CD4-positive, alpha-beta T cell (primary cell): ENCODE results near the gene GRAP. TPM values are rescaled to one million over a fixed set of nuclear protein-coding genes. Genes with fewer than 3 reads are reported as not detected.

Experiments used
- ATAC-seq: fragments of 200-7000 bp; cut with Tn5 transposase; one replicate; pipeline ENCODE4 v1.10.0; 2022; ENCODE audit warnings: mild to moderate bottlenecking; ENCODE audit not compliant: poor library complexity
- CTCF ChIA-PET: fragments of 350-600 bp; sonication (Branson Sonifier 250); formaldehyde crosslinking; loops from one replicate; lab custom pipeline; 2021; ENCODE audit warnings: antibody characterized with exemption, inconsistent platforms; lab: Charles Lee
- POLR2A ChIA-PET: fragments of 350-600 bp; sonication (Branson Sonifier 250); formaldehyde crosslinking; loops from one replicate; lab custom pipeline; 2021; ENCODE audit warnings: antibody characterized with exemption, inconsistent platforms; lab: Charles Lee
- DNase-seq, 14 experiments: peaks; one replicate each; pipeline ENCODE4 v3.0.0-alpha.2; 2013 to 2020; ENCODE audit warnings: mixed read lengths in 2 of 14
- H3K27ac ChIP-seq, 2 donors: one replicate each; pipeline versions ENCODE4 v1.5.1 to v1.7.0; 2013; ENCODE audit warnings: low read length in 2 of 2, low read depth in 1 of 2, mild to moderate bottlenecking in 1 of 2
- H3K27me3 ChIP-seq, 2 experiments: 1 replicate in 1 of 2; 2 replicates in 1 of 2; pipeline versions ENCODE4 v1.6.1 to v1.7.0; 2013; ENCODE audit warnings: low read length in 2 of 2, control low read depth in 1 of 2, mild to moderate bottlenecking in 1 of 2, moderate library complexity in 1 of 2; ENCODE audit not compliant: insufficient read depth in 2 of 2, control insufficient read depth in 1 of 2
- H3K36me3 ChIP-seq: one replicate; pipeline ENCODE4 v1.6.1; 2013; ENCODE audit warnings: low read length, control low read depth; ENCODE audit not compliant: insufficient read depth
- H3K4me1 ChIP-seq: one replicate; pipeline ENCODE4 v1.6.1; 2013; ENCODE audit warnings: low read length, control low read depth; ENCODE audit not compliant: insufficient read depth
- H3K4me3 ChIP-seq: one replicate; pipeline ENCODE4 v1.5.1; 2013; ENCODE audit warnings: mild to moderate bottlenecking, low read length, moderate library complexity
- H3K9me3 ChIP-seq, 2 experiments: 1 replicate in 1 of 2; 2 replicates in 1 of 2; pipeline versions ENCODE4 v1.6.1 to v1.7.0; 2013; ENCODE audit warnings: low read length in 2 of 2, mild to moderate bottlenecking in 2 of 2, control low read depth in 1 of 2, moderate library complexity in 1 of 2; ENCODE audit not compliant: control insufficient read depth in 1 of 2, insufficient read depth in 1 of 2
- H3K27ac Mint-ChIP-seq: one replicate; pipeline ENCODE4 v1.8.0; 2020; ENCODE audit warnings: mixed read lengths
- H3K27me3 Mint-ChIP-seq: one replicate; pipeline ENCODE4 v1.8.0; 2021; ENCODE audit warnings: mixed read lengths
- H3K36me3 Mint-ChIP-seq: one replicate; pipeline ENCODE4 v1.8.0; 2021; ENCODE audit warnings: low read depth, mixed read lengths
- H3K4me1 Mint-ChIP-seq: one replicate; pipeline ENCODE4 v1.8.0; 2021; ENCODE audit warnings: low read depth, mixed read lengths
- H3K4me3 Mint-ChIP-seq: one replicate; pipeline ENCODE4 v1.8.0; 2020; ENCODE audit warnings: mild to moderate bottlenecking, mixed read lengths
- H3K9me3 Mint-ChIP-seq: one replicate; pipeline ENCODE4 v1.8.0; 2020; ENCODE audit warnings: mixed read lengths
- CTCF ChIP-seq: fragments of 200-600 bp; IDR thresholded peaks from one replicate; pipeline ENCODE4 v1.8.0; 2022; ENCODE audit warnings: antibody characterized with exemption, mild to moderate bottlenecking
- intact Hi-C, 2 experiments: fragments of 100-400 bp; cut with DNase I in 1 of 2; cut with micrococcal nuclease in 1 of 2; formaldehyde crosslinking; loops; one replicate each; pipeline versions ENCODE4 v1.15.1 to v1.9.0; 2023 to 2025; cut with DNase I, micrococcal nuclease
- total RNA-seq, 174 experiments: library from RNA in 2 of 174; stranded (reverse) in 2 of 174; gene quantifications; one replicate each; pipeline ENCODE4 v1.2.3 and lab custom pipeline; 2021 to 2026

Gene GRAP
- total RNA-seq, 2 experiments from 2014 or later = 20.1 to 20.4 TPM

GRCh38 chr17:18975597-18975996 lies 71.2 kb downstream of the GRAP start:
- no peak overlapping the region for H3K4me3 ChIP-seq
- Mint-ChIP-seq H3K27me3 (no peaks in the 10 kb centered on the region), H3K4me3 (no peak overlapping the region), H3K4me1 (no peaks in the 10 kb centered on the region), H3K27ac (no peak overlapping the region), H3K9me3 (no peaks in the 10 kb centered on the region), H3K36me3 (peaks cover 18% of the 10 kb centered on the region)
- H3K36me3 ChIP-seq = peaks cover 29% of the 10 kb centered on the region
- DNase-seq (no peak), ATAC-seq (no peak)
- POLR2A ChIA-PET = interaction anchor here (1.0 kb wide), 1 partner anchor 47 kb away, joined by 3 read pairs; no protein-coding TSS in a partner anchor
- no peaks in the 10 kb centered on the region for H3K27me3 ChIP-seq
- no peak for TF ChIP-seq CTCF
- intact Hi-C loops = no loop called here
- H3K27ac ChIP-seq = no peak overlapping the region
- no peaks in the 10 kb centered on the region for H3K4me1 ChIP-seq
- CTCF ChIA-PET = no interaction called here
- H3K9me3 ChIP-seq = no peaks in the 10 kb centered on the region

- ATAC-seq = no peak
- Histone ChIP-seq H3K27me3 (no peaks in the 10 kb centered on the region), H3K9me3 (no peaks in the 10 kb centered on the region), H3K36me3 (peaks cover 28% of the 10 kb centered on the region), H3K4me1 (peaks cover 6% of the 10 kb centered on the region), H3K27ac (no peak overlapping the region), H3K4me3 (no peak overlapping the region)
- Mint-ChIP-seq H3K27ac (no peak overlapping the region), H3K27me3 (no peaks in the 10 kb centered on the region), H3K4me3 (no peak overlapping the region), H3K36me3 (peaks cover 23% of the 10 kb centered on the region), H3K4me1 (peaks cover 10% of the 10 kb centered on the region), H3K9me3 (no peaks in the 10 kb centered on the region)
- CTCF ChIA-PET = no interaction called here
- no peak for DNase-seq
- intact Hi-C loops = no loop called here
- TF ChIP-seq CTCF = no peak
- POLR2A ChIA-PET = interaction anchor here (1.0 kb wide), 1 partner anchor 48 kb away, joined by 3 read pairs; no protein-coding TSS in a partner anchor
Measured at GRCh38 chr17:18974407-18975149, 72.2 kb downstream of the GRAP start.

- DNase-seq (no peak), ATAC-seq (no peak)
- peaks cover 14% of the 10 kb centered on the region for H3K4me1 Mint-ChIP-seq
- Histone ChIP-seq H3K27ac (no peak overlapping the region), H3K36me3 (peaks cover 3% of the 10 kb centered on the region), H3K4me1 (peaks cover 19% of the 10 kb centered on the region), H3K4me3 (no peak overlapping the region), H3K27me3 (no peaks in the 10 kb centered on the region), H3K9me3 (no peaks in the 10 kb centered on the region)
- H3K27ac Mint-ChIP-seq = no peak overlapping the region
- ChIA-PET CTCF (no interaction called here), POLR2A (no interaction called here)
- H3K36me3 Mint-ChIP-seq = peaks cover 10% of the 10 kb centered on the region
- intact Hi-C loops = no loop called here
- H3K4me3 Mint-ChIP-seq = no peak overlapping the region
- no peaks in the 10 kb centered on the region for H3K9me3 Mint-ChIP-seq
- no peak for TF ChIP-seq CTCF
- H3K27me3 Mint-ChIP-seq = no peaks in the 10 kb centered on the region
Measured at GRCh38 chr17:18971801-18972200, 75.0 kb downstream of the GRAP start.

Other genes with a start within 250 kb of the GRAP start
- gene PRPSAP2, start 188.8 kb downstream of the GRAP start, total RNA-seq = 10 to 100 TPM; 24.9 to 25.5 TPM
- not detected for gene SLC5A10, start 94.8 kb downstream of the GRAP start, total RNA-seq
- gene FAM83G, start 42.2 kb downstream of the GRAP start, total RNA-seq = 1 to 10 TPM; 2.9 to 3.0 TPM
- 10 to 100 TPM; 23.7 to 26.2 TPM for gene GRAPL, start 80.6 kb upstream of the GRAP start, total RNA-seq
- 10 to 100 TPM; 11.9 to 12.3 TPM for gene EPN2, start 190.4 kb upstream of the GRAP start, total RNA-seq